ENCODE data around the gene RTRAF.

RTRAF gene

DNA sequence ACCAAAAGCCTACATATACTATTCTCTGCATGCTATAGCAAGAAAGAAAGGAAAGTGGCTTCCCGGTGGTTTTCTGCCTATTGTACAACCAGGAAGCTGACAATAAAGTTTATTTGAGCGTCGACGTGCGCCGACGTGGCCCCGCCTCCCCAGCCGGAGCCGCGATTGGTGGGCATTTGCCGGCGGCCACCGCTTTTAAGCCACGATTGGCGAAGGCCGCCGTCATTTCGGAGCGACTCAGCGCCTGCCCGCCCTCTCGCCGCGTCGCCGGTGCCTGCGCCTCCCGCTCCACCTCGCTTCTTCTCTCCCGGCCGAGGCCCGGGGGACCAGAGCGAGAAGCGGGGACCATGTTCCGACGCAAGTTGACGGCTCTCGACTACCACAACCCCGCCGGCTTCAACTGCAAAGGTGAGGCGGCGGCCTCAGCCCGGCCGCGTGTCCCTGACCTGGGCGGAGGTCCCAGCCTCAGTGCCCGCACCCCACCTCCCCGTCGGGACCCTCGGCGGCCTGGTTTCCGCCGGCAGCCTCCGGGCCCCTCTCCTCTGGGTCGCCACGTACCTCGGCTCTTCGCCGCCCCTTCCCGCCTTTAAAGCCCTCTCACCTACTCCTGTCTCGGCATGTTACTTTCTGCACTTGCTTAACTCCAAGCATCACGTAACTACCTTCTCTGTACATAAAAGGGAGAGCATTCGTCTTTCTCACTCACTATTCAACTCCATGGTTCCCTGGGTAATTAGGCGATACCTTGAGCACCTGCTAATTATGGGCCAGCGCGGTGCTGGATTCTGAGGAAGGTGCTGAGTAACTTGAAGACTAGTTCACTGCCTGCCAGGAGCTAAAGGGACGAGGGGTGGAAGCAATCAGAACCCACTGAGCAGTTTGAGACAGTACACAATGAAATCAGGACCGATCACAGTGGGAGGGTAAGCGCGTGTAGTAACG lies at the start of gene RTRAF:
Gene RTRAF (plus strand): TSS at position 254 of the 942 bp plus-strand sequence. CDS start 94 bp downstream, at position 348.
- no peak for TF ChIP-seq CTCF (IDR thresholded peaks at IDR 0.05; ENCODE audit: low read length, missing control alignments)
- DNase-seq (ENCODE audit: low read depth) = peak; percentile 96
- H3K4me3 ChIP-seq (replicated peaks; ENCODE audit: low read depth, low read length) = peak within 1 kb of the TSS; percentile 93

DNA sequence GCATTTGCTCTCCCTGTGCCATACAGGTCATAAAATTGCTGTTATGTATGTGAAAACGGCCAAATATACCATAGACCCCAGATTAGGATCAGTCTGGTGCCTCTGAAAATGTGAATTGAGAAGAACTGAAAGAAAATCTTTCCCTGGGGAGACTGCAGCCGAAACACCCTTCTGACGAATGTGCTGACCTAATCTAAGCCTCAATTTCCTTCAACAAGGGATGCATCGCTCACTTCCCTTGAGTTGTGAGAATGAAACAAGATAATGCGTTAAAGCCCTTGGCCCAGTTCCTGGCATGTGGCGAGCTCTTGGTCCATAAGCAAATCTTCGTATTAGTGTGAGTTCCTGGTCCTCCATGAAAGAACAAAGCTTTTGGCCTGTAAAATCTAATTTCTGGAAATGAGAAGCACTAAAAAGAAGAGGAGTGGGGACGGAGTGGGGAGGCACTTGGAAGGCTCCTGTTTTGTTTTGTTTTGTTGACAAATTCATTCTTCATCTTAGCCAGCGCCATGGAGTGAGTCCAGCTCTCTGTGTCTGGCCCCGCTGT lies 49.5 kb upstream of the RTRAF start:
- peak; percentile 74 for DNase-seq (ENCODE audit: low read depth)
- H3K4me3 ChIP-seq (replicated peaks; ENCODE audit: low read depth, low read length) = no peak overlapping the region
- TF ChIP-seq CTCF (IDR thresholded peaks at IDR 0.05; ENCODE audit: low read length, missing control alignments) = no peak

- no peak for TF ChIP-seq CTCF (IDR thresholded peaks at IDR 0.05; ENCODE audit: low read length, missing control alignments)
- no peak overlapping the region for H3K4me3 ChIP-seq (replicated peaks; ENCODE audit: low read depth, low read length)
- DNase-seq (ENCODE audit: low read depth) = no peak
Measured at GRCh38 chr14:51942971-51943370, 46.4 kb upstream of the RTRAF start.

- H3K4me3 ChIP-seq (replicated peaks; ENCODE audit: low read depth, low read length) = no peak overlapping the region
- TF ChIP-seq CTCF (IDR thresholded peaks at IDR 0.05; ENCODE audit: low read length, missing control alignments) = no peak
- DNase-seq (ENCODE audit: low read depth) = no peak
Measured at GRCh38 chr14:51950007-51950406, 39.3 kb upstream of the RTRAF start.

- H3K4me3 ChIP-seq (replicated peaks; ENCODE audit: low read depth, low read length) = no peak overlapping the region
- no peak for TF ChIP-seq CTCF (IDR thresholded peaks at IDR 0.05; ENCODE audit: low read length, missing control alignments)
- no peak for DNase-seq (ENCODE audit: low read depth)
Measured at GRCh38 chr14:51951656-51952055, 37.7 kb upstream of the RTRAF start.

DNA sequence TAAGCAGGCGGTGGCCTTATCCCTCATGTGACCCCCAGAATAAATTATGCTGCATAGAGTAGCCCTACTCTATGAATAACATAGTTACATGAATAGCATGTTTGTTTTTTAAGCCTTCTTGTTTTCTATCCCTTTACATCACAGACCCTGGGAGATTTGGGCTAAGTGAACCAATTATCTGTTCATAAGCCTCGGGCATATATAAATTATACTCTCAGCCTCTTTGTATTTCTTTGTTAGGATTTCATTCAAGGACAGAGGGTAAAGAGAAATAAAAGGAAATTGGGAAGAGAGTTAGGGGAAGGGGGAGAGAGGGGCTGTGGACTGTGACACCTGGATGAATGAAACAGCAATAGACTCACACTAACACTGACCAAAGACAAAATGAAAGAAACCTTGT lies 35.3 kb upstream of the RTRAF start:
- H3K4me3 ChIP-seq (replicated peaks; ENCODE audit: low read depth, low read length) = no peak overlapping the region
- DNase-seq (ENCODE audit: low read depth) = no peak
- TF ChIP-seq CTCF (IDR thresholded peaks at IDR 0.05; ENCODE audit: low read length, missing control alignments) = no peak
